HEK293T (cell line): ENCODE measurements around the gene GCN1.

Experiments used
- L3MBTL2 ChIP-seq: fragments of 450-650 bp; conservative IDR thresholded peaks from 2 replicates; pipeline ENCODE4 v1.6.1; 2016; ENCODE audit warnings: mild to moderate bottlenecking
- LEF1 ChIP-seq: fragments of 450-650 bp; IDR thresholded peaks from 2 replicates; pipeline ENCODE4 v1.6.1; 2017; ENCODE audit warnings: mild to moderate bottlenecking, borderline replicate concordance
- SP1 ChIP-seq: fragments of 450-650 bp; IDR thresholded peaks from 2 replicates; pipeline ENCODE4 v1.6.1; 2017
- ZNF384 ChIP-seq: fragments of 450-650 bp; IDR thresholded peaks from 2 replicates; pipeline ENCODE4 v1.6.1; 2016
- TF ChIP-seq, protein P1 (sequence below): fragments of 450-650 bp; IDR thresholded peaks from 2 replicates; pipeline ENCODE4 v1.6.1; 2016

DNA sequence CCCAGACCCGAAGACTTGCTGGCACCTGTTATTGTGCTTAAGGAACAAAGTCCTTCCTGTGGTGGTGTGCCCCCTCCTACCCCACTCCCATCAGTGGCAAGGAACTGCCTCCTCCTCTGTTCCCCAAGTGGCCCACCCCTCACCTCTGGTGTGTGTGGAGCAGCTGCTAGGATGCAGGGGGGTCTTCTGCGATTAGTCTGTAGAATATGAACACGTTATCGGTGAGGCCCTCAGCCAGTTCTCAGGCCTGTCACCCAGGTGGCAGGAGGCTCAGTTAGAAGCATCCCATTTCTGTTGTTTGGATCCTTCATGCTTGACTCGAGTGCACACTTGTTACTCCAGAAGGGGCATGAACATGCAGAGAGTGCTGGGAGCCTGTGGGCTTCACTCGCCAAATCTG is 117.3 kb downstream of the GCN1 start:
- TF ChIP-seq L3MBTL2 (no peak), SP1 (no peak), LEF1 (no peak), ZNF384 (no peak)
- TF ChIP-seq, protein P1, sequence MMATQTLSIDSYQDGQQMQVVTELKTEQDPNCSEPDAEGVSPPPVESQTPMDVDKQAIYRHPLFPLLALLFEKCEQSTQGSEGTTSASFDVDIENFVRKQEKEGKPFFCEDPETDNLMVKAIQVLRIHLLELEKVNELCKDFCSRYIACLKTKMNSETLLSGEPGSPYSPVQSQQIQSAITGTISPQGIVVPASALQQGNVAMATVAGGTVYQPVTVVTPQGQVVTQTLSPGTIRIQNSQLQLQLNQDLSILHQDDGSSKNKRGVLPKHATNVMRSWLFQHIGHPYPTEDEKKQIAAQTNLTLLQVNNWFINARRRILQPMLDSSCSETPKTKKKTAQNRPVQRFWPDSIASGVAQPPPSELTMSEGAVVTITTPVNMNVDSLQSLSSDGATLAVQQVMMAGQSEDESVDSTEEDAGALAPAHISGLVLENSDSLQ: no peak
